ENCODE measurements around the gene SLX1B. TPM values are rescaled to one million over a fixed set of nuclear protein-coding genes. Genes with fewer than 3 reads are reported as not detected.
"Not testable (repeated sequence)": the region's sequence is repeated elsewhere in the genome, so short reads cannot be mapped to it uniquely, and the experiment has no call there.

The SLX1B gene
- 3.8 and 6.2 TPM in 2 replicates for total RNA-seq

- not testable (repeated sequence) for H3K9me3 ChIP-seq (ENCODE audit: low read depth, low read length); H3K79me2 ChIP-seq (ENCODE audit: insufficient read depth, low read length); DNase-seq (ENCODE audit: insufficient read length, low spot score, missing footprints); H3K4me1 ChIP-seq (ENCODE audit: insufficient read depth, low read length); H3K4me2 ChIP-seq (ENCODE audit: insufficient read depth, low read length); H3K27ac ChIP-seq (ENCODE audit: low read depth, low read length); H3K27me3 ChIP-seq (ENCODE audit: insufficient read depth, low read length); H4K20me1 ChIP-seq (ENCODE audit: insufficient read depth, low read length); H3K36me3 ChIP-seq (ENCODE audit: insufficient read depth, low read length); H3K4me3 ChIP-seq (ENCODE audit: insufficient read depth, low read length); H2AFZ ChIP-seq (ENCODE audit: low read length)
Measured at GRCh38 chr16:29454269-29454668, at the start of gene SLX1B, which contains the start of gene BOLA2. Gene SLX1B, plus strand, starts transcription at chr16:29454533. Gene BOLA2, minus strand, starts transcription at chr16:29454351. Its CDS starts 98 bp downstream, at chr16:29454253.

GRCh38 chr16:29405249-29405648 is 49.1 kb upstream of the SLX1B start:
- H3K27me3 ChIP-seq (ENCODE audit: insufficient read depth, low read length); H3K9me3 ChIP-seq (ENCODE audit: low read depth, low read length); H3K36me3 ChIP-seq (ENCODE audit: insufficient read depth, low read length); H3K79me2 ChIP-seq (ENCODE audit: insufficient read depth, low read length); H4K20me1 ChIP-seq (ENCODE audit: insufficient read depth, low read length); H3K27ac ChIP-seq (ENCODE audit: low read depth, low read length); H3K4me1 ChIP-seq (ENCODE audit: insufficient read depth, low read length); H2AFZ ChIP-seq (ENCODE audit: low read length); H3K4me3 ChIP-seq (ENCODE audit: insufficient read depth, low read length); H3K4me2 ChIP-seq (ENCODE audit: insufficient read depth, low read length): not testable (repeated sequence)
- DNase-seq (ENCODE audit: insufficient read length, low spot score, missing footprints): peak; percentile 14

- not testable (repeated sequence) for H3K79me2 ChIP-seq (ENCODE audit: insufficient read depth, low read length); H3K4me1 ChIP-seq (ENCODE audit: insufficient read depth, low read length); H3K36me3 ChIP-seq (ENCODE audit: insufficient read depth, low read length); H3K4me3 ChIP-seq (ENCODE audit: insufficient read depth, low read length); H3K27me3 ChIP-seq (ENCODE audit: insufficient read depth, low read length); H3K4me2 ChIP-seq (ENCODE audit: insufficient read depth, low read length); H2AFZ ChIP-seq (ENCODE audit: low read length); DNase-seq (ENCODE audit: insufficient read length, low spot score, missing footprints); H3K9me3 ChIP-seq (ENCODE audit: low read depth, low read length); H3K27ac ChIP-seq (ENCODE audit: low read depth, low read length); H4K20me1 ChIP-seq (ENCODE audit: insufficient read depth, low read length)
Measured at GRCh38 chr16:29423587-29423986, 30.7 kb upstream of the SLX1B start.

- H3K27me3 ChIP-seq (ENCODE audit: insufficient read depth, low read length); H3K36me3 ChIP-seq (ENCODE audit: insufficient read depth, low read length); H3K27ac ChIP-seq (ENCODE audit: low read depth, low read length); DNase-seq (ENCODE audit: insufficient read length, low spot score, missing footprints); H3K4me2 ChIP-seq (ENCODE audit: insufficient read depth, low read length); H2AFZ ChIP-seq (ENCODE audit: low read length); H4K20me1 ChIP-seq (ENCODE audit: insufficient read depth, low read length); H3K4me3 ChIP-seq (ENCODE audit: insufficient read depth, low read length); H3K79me2 ChIP-seq (ENCODE audit: insufficient read depth, low read length); H3K9me3 ChIP-seq (ENCODE audit: low read depth, low read length); H3K4me1 ChIP-seq (ENCODE audit: insufficient read depth, low read length): not testable (repeated sequence)
Measured at GRCh38 chr16:29425390-29425789, 28.9 kb upstream of the SLX1B start.

GRCh38 chr16:29453754-29454153 is 579 bp upstream of the SLX1B start:
- H3K9me3 ChIP-seq (ENCODE audit: low read depth, low read length); H3K36me3 ChIP-seq (ENCODE audit: insufficient read depth, low read length); H3K4me1 ChIP-seq (ENCODE audit: insufficient read depth, low read length); H2AFZ ChIP-seq (ENCODE audit: low read length); H3K27ac ChIP-seq (ENCODE audit: low read depth, low read length); DNase-seq (ENCODE audit: insufficient read length, low spot score, missing footprints); H3K79me2 ChIP-seq (ENCODE audit: insufficient read depth, low read length); H3K4me3 ChIP-seq (ENCODE audit: insufficient read depth, low read length); H4K20me1 ChIP-seq (ENCODE audit: insufficient read depth, low read length); H3K27me3 ChIP-seq (ENCODE audit: insufficient read depth, low read length); H3K4me2 ChIP-seq (ENCODE audit: insufficient read depth, low read length): not testable (repeated sequence)

- DNase-seq (ENCODE audit: insufficient read length, low spot score, missing footprints); H3K4me3 ChIP-seq (ENCODE audit: insufficient read depth, low read length); H3K36me3 ChIP-seq (ENCODE audit: insufficient read depth, low read length); H3K79me2 ChIP-seq (ENCODE audit: insufficient read depth, low read length); H3K9me3 ChIP-seq (ENCODE audit: low read depth, low read length); H3K27ac ChIP-seq (ENCODE audit: low read depth, low read length); H3K27me3 ChIP-seq (ENCODE audit: insufficient read depth, low read length); H2AFZ ChIP-seq (ENCODE audit: low read length); H3K4me2 ChIP-seq (ENCODE audit: insufficient read depth, low read length); H3K4me1 ChIP-seq (ENCODE audit: insufficient read depth, low read length); H4K20me1 ChIP-seq (ENCODE audit: insufficient read depth, low read length): not testable (repeated sequence)
Measured at GRCh38 chr16:29454828-29455227, 495 bp downstream of the SLX1B start.

GRCh38 chr16:29457660-29458059 is 3.3 kb downstream of the SLX1B start:
- not testable (repeated sequence) for H3K36me3 ChIP-seq (ENCODE audit: insufficient read depth, low read length); H3K79me2 ChIP-seq (ENCODE audit: insufficient read depth, low read length); H3K27ac ChIP-seq (ENCODE audit: low read depth, low read length); H3K27me3 ChIP-seq (ENCODE audit: insufficient read depth, low read length); H3K4me1 ChIP-seq (ENCODE audit: insufficient read depth, low read length); H4K20me1 ChIP-seq (ENCODE audit: insufficient read depth, low read length); H3K4me2 ChIP-seq (ENCODE audit: insufficient read depth, low read length); H3K4me3 ChIP-seq (ENCODE audit: insufficient read depth, low read length); H3K9me3 ChIP-seq (ENCODE audit: low read depth, low read length); H2AFZ ChIP-seq (ENCODE audit: low read length); DNase-seq (ENCODE audit: insufficient read length, low spot score, missing footprints)

- H4K20me1 ChIP-seq (ENCODE audit: insufficient read depth, low read length); H3K4me2 ChIP-seq (ENCODE audit: insufficient read depth, low read length); H3K79me2 ChIP-seq (ENCODE audit: insufficient read depth, low read length); H3K36me3 ChIP-seq (ENCODE audit: insufficient read depth, low read length); H3K4me3 ChIP-seq (ENCODE audit: insufficient read depth, low read length); DNase-seq (ENCODE audit: insufficient read length, low spot score, missing footprints); H3K27ac ChIP-seq (ENCODE audit: low read depth, low read length); H3K4me1 ChIP-seq (ENCODE audit: insufficient read depth, low read length); H3K27me3 ChIP-seq (ENCODE audit: insufficient read depth, low read length); H2AFZ ChIP-seq (ENCODE audit: low read length); H3K9me3 ChIP-seq (ENCODE audit: low read depth, low read length): not testable (repeated sequence)
Measured at GRCh38 chr16:29459706-29460646, 5.6 kb downstream of the SLX1B start, which contains the start of gene SULT1A4. Gene SULT1A4, plus strand, starts transcription at chr16:29459913. Its CDS starts 1,473 bp downstream, at chr16:29461386.

- H3K4me3 ChIP-seq (ENCODE audit: insufficient read depth, low read length); H3K79me2 ChIP-seq (ENCODE audit: insufficient read depth, low read length); H3K4me1 ChIP-seq (ENCODE audit: insufficient read depth, low read length); H2AFZ ChIP-seq (ENCODE audit: low read length); DNase-seq (ENCODE audit: insufficient read length, low spot score, missing footprints); H3K9me3 ChIP-seq (ENCODE audit: low read depth, low read length); H3K27ac ChIP-seq (ENCODE audit: low read depth, low read length); H4K20me1 ChIP-seq (ENCODE audit: insufficient read depth, low read length); H3K27me3 ChIP-seq (ENCODE audit: insufficient read depth, low read length); H3K4me2 ChIP-seq (ENCODE audit: insufficient read depth, low read length); H3K36me3 ChIP-seq (ENCODE audit: insufficient read depth, low read length): not testable (repeated sequence)
Measured at GRCh38 chr16:29460647-29461030, 6.3 kb downstream of the SLX1B start.

All from osteoblast (primary cell).